Measurements from ENCODE around the gene CDH10. TPM values are rescaled to one million over a fixed set of nuclear protein-coding genes. Genes with fewer than 3 reads are reported as not detected.

The CDH10 gene
- total and polyA plus RNA-seq, 2 donors (not counting 1 experiment from before 2014, with no cell fraction given): not detected

- no peaks in the 10 kb centered on the region for H3K79me2 ChIP-seq (ENCODE audit: control insufficient read depth, insufficient read depth, low read length)
- DNase-seq (no peak), ATAC-seq (ENCODE audit: low read depth) (no peak)
- H3K4me2 ChIP-seq (replicated peaks; ENCODE audit: low read depth, low read length, poor library complexity, severe bottlenecking): no peak overlapping the region
- H3K27ac ChIP-seq (ENCODE audit: low read length in 2 of 2): no peak overlapping the region
- intact Hi-C loops (cut with micrococcal nuclease): no loop called here
- no peak for TF ChIP-seq CTCF (IDR thresholded peaks at IDR 0.05)
- TF ChIP-seq EZH2 (IDR thresholded peaks at IDR 0.05; ENCODE audit: borderline replicate concordance, insufficient read depth, low read depth, low read length, poor library complexity, severe bottlenecking): no peak
- peaks cover 0 to 5% (median 0%) of the 10 kb centered on the region in 3 donors for H3K9me3 ChIP-seq (ENCODE audit: control extremely low read depth in 1 of 3, control insufficient read depth in 2 of 3, insufficient read depth in 1 of 3, low read length in 2 of 3)
- H3K27me3 ChIP-seq (replicated peaks in 1 of 4; ENCODE audit: control extremely low read depth in 1 of 4, control insufficient read depth in 3 of 4, insufficient read depth in 4 of 4, low read length in 3 of 4): no peaks in the 10 kb centered on the region
- H3K27ac Mint-ChIP-seq: no peak overlapping the region
- H3K4me1 ChIP-seq (ENCODE audit: control insufficient read depth in 2 of 2, insufficient read depth in 2 of 2, low read length in 2 of 2): no peaks in the 10 kb centered on the region
- no peak overlapping the region for H3K4me3 ChIP-seq (ENCODE audit: control extremely low read depth in 1 of 5, extremely low read depth in 1 of 5, insufficient read depth in 1 of 5, low read depth in 2 of 5, low read length in 4 of 5)
- no peaks in the 10 kb centered on the region for H3K9me3 Mint-ChIP-seq (ENCODE audit: insufficient read depth)
- H3K9ac ChIP-seq (ENCODE audit: low read length): no peak overlapping the region
- CTCF ChIA-PET: no interaction called here
- no peaks in the 10 kb centered on the region for H3K36me3 ChIP-seq (replicated peaks in 1 of 2; ENCODE audit: control extremely low read depth in 1 of 2, control insufficient read depth in 1 of 2, extremely low read depth in 1 of 2, insufficient read depth in 2 of 2, low read length in 1 of 2)
- no peak overlapping the region for H2AFZ ChIP-seq (ENCODE audit: insufficient read depth, low read depth, low read length, poor library complexity, severe bottlenecking)
- POLR2A ChIA-PET: no interaction called here
- H3K4me1 Mint-ChIP-seq: no peaks in the 10 kb centered on the region
- no peak overlapping the region for H3K4me3 Mint-ChIP-seq
- no peaks in the 10 kb centered on the region for H3K27me3 Mint-ChIP-seq
- H4K20me1 ChIP-seq (ENCODE audit: control insufficient read depth, insufficient read depth, low read length, poor library complexity, severe bottlenecking): no peaks in the 10 kb centered on the region
Measured at GRCh38 chr5:24505258-24505657, 139.5 kb downstream of the CDH10 start.

- Mint-ChIP-seq H3K4me3 (no peak overlapping the region), H3K27me3 (no peaks in the 10 kb centered on the region), H3K27ac (no peak overlapping the region), H3K4me1 (no peaks in the 10 kb centered on the region), H3K9me3 (ENCODE audit: insufficient read depth) (no peaks in the 10 kb centered on the region)
- no peak for TF ChIP-seq CTCF (IDR thresholded peaks at IDR 0.05)
- no peak for TF ChIP-seq EZH2 (IDR thresholded peaks at IDR 0.05; ENCODE audit: borderline replicate concordance, insufficient read depth, low read depth, low read length, poor library complexity, severe bottlenecking)
- peaks cover 0 to 5% (median 0%) of the 10 kb centered on the region in 3 donors for H3K9me3 ChIP-seq (ENCODE audit: control extremely low read depth in 1 of 3, control insufficient read depth in 2 of 3, insufficient read depth in 1 of 3, low read length in 2 of 3)
- intact Hi-C loops (cut with micrococcal nuclease): no loop called here
- POLR2A ChIA-PET: no interaction called here
- no peak overlapping the region for H3K27ac ChIP-seq (ENCODE audit: low read length in 2 of 2)
- DNase-seq (no peak), ATAC-seq (ENCODE audit: low read depth) (no peak)
- H2AFZ ChIP-seq (ENCODE audit: insufficient read depth, low read depth, low read length, poor library complexity, severe bottlenecking): no peak overlapping the region
- H3K36me3 ChIP-seq (replicated peaks in 1 of 2; ENCODE audit: control extremely low read depth in 1 of 2, control insufficient read depth in 1 of 2, extremely low read depth in 1 of 2, insufficient read depth in 2 of 2, low read length in 1 of 2): no peaks in the 10 kb centered on the region
- CTCF ChIA-PET: no interaction called here
- no peak overlapping the region for H3K4me2 ChIP-seq (replicated peaks; ENCODE audit: low read depth, low read length, poor library complexity, severe bottlenecking)
- no peaks in the 10 kb centered on the region for H3K4me1 ChIP-seq (ENCODE audit: control insufficient read depth in 2 of 2, insufficient read depth in 2 of 2, low read length in 2 of 2)
- 100% methylated on average over 1 of the region's 5 CpGs for WGBS (ENCODE audit: insufficient coverage)
- no peaks in the 10 kb centered on the region for H4K20me1 ChIP-seq (ENCODE audit: control insufficient read depth, insufficient read depth, low read length, poor library complexity, severe bottlenecking)
- no peaks in the 10 kb centered on the region for H3K79me2 ChIP-seq (ENCODE audit: control insufficient read depth, insufficient read depth, low read length)
- H3K9ac ChIP-seq (ENCODE audit: low read length): no peak overlapping the region
- H3K4me3 ChIP-seq (ENCODE audit: control extremely low read depth in 1 of 5, extremely low read depth in 1 of 5, insufficient read depth in 1 of 5, low read depth in 2 of 5, low read length in 4 of 5): no peak overlapping the region
- no peaks in the 10 kb centered on the region for H3K27me3 ChIP-seq (replicated peaks in 1 of 4; ENCODE audit: control extremely low read depth in 1 of 4, control insufficient read depth in 3 of 4, insufficient read depth in 4 of 4, low read length in 3 of 4)
Measured at GRCh38 chr5:24497591-24498157, 147.1 kb downstream of the CDH10 start.

Measured in B cell (primary cell).